ENCODE data around the gene CCDC12.

Gene CCDC12

DNA sequence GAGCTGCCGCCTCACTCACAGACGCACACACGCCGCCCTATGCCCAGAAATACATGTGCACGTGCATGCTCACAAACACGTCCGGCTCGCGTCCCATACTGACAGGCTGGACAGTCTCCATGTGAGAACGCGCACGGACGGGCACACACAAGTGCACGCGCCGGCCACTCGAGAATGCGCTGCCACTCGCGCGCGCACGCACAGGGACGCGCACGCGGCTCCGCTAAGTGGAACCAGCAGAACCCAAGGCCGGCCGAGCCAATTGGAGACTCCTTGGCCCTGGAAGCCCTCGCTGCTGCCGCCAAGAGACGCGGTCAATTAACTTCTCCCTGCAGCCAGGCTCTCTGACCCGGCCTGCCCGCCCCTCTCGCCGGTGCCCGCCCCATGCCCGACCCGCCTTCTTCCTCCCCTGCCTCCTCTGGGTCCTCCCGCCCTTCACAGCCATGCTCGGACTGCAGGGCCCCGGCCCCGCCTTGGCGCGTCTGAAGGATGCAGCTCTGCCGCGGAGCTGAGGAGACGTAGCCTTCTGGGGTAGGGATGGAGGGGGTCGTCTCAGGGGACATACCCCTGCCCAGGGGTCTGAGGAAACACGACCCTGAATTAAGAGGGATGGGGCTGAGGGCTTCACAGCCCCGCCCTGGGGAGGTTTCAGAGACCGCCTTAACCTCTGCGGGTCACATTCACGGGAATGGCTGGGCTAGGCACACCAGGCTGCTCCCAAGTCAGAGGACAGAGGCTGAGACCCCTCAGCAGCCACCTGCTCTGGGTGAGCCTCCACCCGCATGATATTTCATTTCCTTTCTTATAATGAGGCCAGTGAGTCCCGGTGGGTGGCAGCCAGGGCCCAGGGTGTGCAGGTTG lies 84.0 kb downstream of the CCDC12 start:
- Histone ChIP-seq H3K4me3 (peak overlapping the region; percentile 72), H3K27ac (peak overlapping the region; percentile 43 to 83)
- TF ChIP-seq, protein P1, sequence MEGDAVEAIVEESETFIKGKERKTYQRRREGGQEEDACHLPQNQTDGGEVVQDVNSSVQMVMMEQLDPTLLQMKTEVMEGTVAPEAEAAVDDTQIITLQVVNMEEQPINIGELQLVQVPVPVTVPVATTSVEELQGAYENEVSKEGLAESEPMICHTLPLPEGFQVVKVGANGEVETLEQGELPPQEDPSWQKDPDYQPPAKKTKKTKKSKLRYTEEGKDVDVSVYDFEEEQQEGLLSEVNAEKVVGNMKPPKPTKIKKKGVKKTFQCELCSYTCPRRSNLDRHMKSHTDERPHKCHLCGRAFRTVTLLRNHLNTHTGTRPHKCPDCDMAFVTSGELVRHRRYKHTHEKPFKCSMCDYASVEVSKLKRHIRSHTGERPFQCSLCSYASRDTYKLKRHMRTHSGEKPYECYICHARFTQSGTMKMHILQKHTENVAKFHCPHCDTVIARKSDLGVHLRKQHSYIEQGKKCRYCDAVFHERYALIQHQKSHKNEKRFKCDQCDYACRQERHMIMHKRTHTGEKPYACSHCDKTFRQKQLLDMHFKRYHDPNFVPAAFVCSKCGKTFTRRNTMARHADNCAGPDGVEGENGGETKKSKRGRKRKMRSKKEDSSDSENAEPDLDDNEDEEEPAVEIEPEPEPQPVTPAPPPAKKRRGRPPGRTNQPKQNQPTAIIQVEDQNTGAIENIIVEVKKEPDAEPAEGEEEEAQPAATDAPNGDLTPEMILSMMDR (IDR thresholded peaks at IDR 0.05) = no peak
- peak; percentile 92 for DNase-seq (ENCODE audit: low spot score)

DNA sequence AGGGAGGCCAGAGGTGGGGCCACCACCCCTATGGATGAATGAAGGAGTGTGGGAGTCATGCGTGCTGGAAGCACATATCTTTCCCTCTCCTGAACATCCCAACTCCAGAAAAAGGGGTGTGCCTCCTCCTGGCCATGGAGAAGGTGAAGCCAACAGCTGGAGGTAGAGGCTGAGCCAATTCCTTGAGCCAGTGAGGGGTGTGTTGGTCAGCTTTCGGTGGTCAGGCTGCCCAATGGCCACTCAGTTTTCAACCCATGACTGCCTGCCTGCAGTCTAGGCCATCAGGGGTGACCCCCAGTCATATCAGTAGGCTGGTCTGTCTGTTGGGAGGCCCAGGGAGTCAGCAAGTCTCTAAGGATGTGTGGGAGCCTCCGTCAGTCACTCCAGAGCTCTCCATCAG lies 85.4 kb downstream of the CCDC12 start:
- no peak overlapping the region for H3K4me3 ChIP-seq
- DNase-seq (ENCODE audit: low spot score) = no peak
- H3K27ac ChIP-seq = peak overlapping the region in 1 of 2 donors; percentile 83
- TF ChIP-seq, protein P1 (IDR thresholded peaks at IDR 0.05) = no peak

DNA sequence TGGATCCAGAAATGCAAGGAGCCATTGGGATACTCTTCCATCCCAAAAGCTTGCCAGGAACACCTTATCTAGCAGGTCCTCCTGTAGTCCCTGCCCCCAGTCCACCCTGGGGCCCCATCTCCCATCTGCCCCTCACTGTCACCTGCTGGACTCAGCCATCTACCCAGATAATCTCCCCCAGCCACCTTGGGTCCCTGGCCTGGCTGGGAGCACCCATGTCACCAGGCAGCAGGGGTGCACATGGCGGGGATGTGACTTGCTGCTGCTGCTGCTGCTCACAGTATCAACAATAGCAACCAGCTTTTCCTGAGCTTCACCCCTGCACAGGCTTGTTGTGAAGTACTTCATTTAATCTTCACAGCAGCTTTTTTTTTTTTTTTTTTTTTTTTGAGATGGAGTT lies 86.4 kb downstream of the CCDC12 start:
- Histone ChIP-seq H3K4me3 (no peak overlapping the region), H3K27ac (no peak overlapping the region)
- DNase-seq (ENCODE audit: low spot score) = no peak
- TF ChIP-seq, protein P1 (IDR thresholded peaks at IDR 0.05) = no peak

DNA sequence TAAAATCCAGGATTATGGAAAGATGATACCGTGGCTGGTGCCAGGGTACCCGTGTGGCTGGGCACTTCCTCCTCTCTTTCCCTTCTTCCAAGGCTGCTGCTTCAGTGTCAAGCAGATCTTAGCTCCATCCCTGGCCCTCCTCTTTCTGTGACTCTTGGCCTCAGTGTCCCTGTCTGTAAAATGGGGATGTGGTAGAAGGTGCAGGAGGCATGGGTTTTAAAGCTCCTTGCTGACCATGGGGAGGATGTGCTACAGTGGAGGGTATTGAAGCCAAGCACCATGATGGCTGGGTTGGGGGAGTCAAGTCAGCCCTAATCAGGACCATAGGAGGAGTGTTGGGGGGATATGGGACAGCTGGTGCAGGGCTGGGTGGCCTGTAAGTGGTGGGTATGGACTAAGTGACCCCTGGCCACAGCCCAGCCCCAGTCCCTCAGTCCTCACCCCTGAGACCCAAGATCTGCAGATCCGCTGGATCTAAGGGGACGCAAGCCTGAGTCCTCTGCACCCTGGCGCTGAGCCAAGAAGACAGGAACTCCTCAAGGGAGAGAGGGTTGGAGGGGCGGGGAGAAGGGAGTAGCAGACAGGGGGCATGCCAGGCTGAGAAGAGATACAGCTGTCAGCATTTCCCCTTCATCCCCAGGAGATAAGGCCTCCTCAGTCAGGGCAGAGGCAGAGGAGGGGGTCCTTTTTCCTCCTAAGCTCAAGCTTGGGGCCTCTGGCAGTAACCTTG lies 87.0 kb downstream of the CCDC12 start:
- TF ChIP-seq, protein P1 (IDR thresholded peaks at IDR 0.05) = no peak
- no peak for DNase-seq (ENCODE audit: low spot score)
- Histone ChIP-seq H3K4me3 (no peak overlapping the region), H3K27ac (peak overlapping the region in 1 of 2 donors; percentile 33)

DNA sequence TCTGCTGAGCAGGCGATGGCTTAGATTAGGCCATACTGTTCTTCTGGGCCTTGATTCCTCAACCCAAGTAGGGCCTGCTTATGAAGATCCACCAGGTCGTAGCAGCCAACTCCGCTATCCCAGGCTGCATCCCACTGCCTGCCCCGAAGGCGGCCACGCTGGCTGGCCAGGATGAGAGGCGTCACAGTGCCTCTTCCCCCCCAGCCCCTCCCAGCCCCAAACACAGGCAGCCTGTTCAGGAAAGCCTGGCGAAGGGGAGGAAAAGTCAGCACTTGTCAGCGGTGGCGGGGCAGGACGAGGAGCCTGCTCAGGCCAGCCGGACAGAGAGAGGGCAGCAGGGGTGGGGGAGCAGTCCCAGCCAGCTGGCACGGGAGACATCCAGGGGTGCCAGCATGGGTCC lies 87.8 kb downstream of the CCDC12 start:
- H3K27ac ChIP-seq = peak overlapping the region; percentile 20 to 33

DNA sequence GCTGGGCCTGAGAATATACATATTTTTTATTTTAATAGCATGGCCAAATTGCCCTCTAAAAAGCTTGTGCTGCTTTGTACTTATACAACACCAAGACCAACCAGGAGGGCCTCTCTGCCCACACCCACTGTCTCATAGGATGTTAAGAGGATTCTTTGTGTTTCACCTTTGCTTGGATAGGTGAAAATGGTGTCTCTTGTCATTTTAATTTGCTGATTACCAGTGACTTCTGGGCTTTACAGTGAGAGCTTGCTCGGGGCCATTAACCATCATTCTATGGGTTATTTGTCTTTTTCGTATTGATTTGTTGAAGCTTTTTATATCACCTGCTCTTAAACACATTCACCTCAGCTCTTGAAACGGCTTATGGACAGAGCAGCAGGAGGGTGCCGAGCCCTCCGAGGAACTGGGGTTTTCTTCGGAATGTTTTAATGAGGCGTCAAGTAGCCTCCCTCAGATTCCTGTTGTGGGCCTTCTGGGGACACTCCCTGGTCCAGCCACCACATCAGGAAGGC lies 88.5 kb downstream of the CCDC12 start:
- no peak for DNase-seq (ENCODE audit: low spot score)
- peak overlapping the region in 1 of 2 donors; percentile 20 for H3K27ac ChIP-seq
- TF ChIP-seq, protein P1 (IDR thresholded peaks at IDR 0.05) = no peak
- no peak overlapping the region for H3K4me3 ChIP-seq

More for the DNA sequence above, 87.8 kb downstream of the CCDC12 start:
- TF ChIP-seq, protein P1 (IDR thresholded peaks at IDR 0.05) = no peak
- no peak overlapping the region for H3K4me3 ChIP-seq
- DNase-seq (ENCODE audit: low spot score) = no peak

All from coronary artery (tissue), 2 donors.